DND-41 (cell line): Measurements from ENCODE around the gene NEMF.

ENCODE experiments used
- EZH2 ChIP-seq: IDR thresholded peaks from 3 replicates; pipeline ENCODE4 v1.6.1; 2012; ENCODE audit warnings: borderline replicate concordance, low read depth, mild to moderate bottlenecking, moderate library complexity, low read length, inconsistent platforms; ENCODE audit not compliant: severe bottlenecking
- TF ChIP-seq, protein P1 (sequence below): IDR thresholded peaks from 2 replicates; pipeline ENCODE4 v1.5.1; 2012; ENCODE audit warnings: borderline replicate concordance, low read length, moderate library complexity, mild to moderate bottlenecking; ENCODE audit not compliant: poor library complexity, severe bottlenecking; ENCODE audit errors: extremely low read depth

DNA sequence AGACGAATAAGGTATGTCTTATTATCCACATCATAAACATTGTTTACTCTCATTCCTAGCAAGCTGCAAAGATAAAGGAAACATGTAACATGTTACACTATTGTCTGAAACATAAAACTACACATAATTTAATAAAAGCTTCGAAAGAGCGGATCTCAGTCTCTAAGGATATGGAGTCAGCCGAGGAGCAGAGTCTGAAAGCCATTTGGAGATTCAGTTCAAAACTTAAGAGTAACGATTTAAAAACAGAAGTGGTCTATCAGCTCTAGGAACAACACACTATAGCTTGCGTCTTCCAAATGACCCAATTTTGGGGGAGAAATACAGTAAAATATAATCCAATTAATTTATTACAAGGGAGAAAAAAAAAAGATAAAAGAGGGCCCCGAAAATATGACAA, 775 bp downstream of the NEMF start:
- TF ChIP-seq, protein P1, sequence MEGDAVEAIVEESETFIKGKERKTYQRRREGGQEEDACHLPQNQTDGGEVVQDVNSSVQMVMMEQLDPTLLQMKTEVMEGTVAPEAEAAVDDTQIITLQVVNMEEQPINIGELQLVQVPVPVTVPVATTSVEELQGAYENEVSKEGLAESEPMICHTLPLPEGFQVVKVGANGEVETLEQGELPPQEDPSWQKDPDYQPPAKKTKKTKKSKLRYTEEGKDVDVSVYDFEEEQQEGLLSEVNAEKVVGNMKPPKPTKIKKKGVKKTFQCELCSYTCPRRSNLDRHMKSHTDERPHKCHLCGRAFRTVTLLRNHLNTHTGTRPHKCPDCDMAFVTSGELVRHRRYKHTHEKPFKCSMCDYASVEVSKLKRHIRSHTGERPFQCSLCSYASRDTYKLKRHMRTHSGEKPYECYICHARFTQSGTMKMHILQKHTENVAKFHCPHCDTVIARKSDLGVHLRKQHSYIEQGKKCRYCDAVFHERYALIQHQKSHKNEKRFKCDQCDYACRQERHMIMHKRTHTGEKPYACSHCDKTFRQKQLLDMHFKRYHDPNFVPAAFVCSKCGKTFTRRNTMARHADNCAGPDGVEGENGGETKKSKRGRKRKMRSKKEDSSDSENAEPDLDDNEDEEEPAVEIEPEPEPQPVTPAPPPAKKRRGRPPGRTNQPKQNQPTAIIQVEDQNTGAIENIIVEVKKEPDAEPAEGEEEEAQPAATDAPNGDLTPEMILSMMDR: no peak
- no peak for TF ChIP-seq EZH2
